Activated CD4-positive, alpha-beta T cell treated with anti-CD3 and anti-CD28 coated beads, Interleukin-2, amount 50 U/mL, for 48 hours (primary cell): ENCODE results near the gene SMC6.
A peak's percentile ranks its signal among the peaks of the same experiment; 100 is the strongest.

Source experiments
- DNase-seq, 2 experiments: peaks; one replicate each; pipeline ENCODE4 v3.0.0-alpha.2; 2020

Gene SMC6

DNA sequence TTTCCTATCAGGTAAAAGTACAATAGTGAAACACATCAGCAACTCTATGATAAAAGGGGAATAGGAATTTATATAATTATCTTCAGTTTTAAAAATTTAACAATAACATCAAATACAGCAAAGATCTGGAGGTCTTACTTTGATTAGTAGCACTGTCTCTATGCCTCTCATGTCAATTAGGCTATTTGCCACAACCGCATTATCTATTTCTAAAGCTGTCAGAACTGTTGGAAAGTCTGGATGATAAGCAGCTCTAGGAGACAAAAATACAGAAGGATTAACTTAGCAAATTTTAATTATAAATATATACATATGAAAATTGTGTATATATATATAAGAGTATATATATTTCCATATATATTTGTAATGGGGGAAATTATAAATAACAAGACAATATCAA is 45.1 kb downstream of the SMC6 start:
- DNase-seq = no peak

DNA sequence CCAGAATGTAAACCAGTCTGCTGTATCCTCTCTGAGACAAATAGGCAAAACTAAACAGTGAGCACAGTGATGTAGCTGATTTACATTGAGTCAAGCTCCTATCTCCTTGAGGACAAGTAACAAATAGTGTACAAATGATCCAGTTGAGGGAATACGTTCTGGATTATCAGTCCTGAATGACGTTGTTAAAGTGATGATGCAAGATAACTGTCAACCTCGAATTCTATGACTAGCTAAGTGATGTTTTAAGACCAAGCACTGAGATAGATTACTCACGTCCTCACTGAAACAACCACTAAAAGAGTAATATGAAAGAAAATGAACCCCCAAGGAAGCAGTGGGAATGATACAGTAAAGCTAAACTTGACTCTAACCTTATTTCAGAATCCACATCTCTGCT is 46.8 kb downstream of the SMC6 start:
- no peak for DNase-seq

DNA sequence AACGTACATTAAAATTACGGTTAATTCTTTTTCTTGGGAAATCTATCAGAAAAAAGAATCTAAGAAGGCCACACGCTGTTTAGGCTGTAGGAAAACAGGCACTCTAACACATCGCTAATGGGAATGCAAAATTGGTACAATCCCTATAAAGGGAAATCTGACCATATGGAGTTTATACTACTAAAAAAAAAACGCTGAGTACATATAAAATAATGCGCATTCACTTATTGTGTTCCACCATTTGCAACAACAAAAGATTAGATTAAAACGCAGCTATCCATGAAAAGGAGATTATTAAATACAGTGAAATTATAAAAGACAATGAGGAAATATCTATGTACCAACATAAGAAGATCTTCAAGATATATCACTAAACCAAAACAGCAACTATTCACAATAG is 62.8 kb downstream of the SMC6 start:
- DNase-seq = no peak

DNA sequence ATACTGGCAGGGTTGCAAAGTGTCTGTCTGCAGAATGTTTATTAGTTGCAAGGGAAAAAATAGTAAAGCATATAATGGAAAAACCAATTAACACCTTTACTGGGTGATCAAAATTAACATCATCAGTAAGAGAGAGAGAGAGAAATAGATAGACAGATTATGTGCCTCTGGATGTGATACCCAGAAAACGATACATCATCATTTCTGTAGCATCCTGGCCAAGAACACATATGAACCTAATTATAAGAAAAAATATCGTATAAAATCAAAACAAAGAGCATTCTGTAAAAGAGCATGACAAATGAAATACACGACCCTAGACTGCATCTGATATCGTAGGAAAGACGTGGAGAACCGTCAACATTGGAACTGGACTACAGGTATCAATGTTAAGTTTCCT is 64.6 kb downstream of the SMC6 start:
- DNase-seq = no peak

DNA sequence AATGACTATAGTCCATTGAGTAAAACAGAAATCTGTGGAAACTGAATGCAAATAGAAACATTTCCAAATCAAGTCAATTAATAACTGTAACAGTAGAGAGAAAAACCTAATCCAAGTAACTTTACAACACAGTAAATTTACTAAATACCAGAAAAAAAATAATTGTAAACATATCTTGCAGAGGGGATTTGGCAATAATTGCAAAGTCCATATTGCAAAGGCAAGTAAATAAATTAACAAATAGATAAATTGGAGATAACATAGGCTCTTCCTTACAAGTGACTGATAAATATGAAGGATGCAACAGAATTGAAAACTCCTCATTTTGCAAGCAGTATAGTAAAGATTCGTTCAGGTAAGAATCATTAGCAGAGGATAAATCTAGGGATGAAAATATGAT is 65.0 kb downstream of the SMC6 start:
- no peak for DNase-seq

DNA sequence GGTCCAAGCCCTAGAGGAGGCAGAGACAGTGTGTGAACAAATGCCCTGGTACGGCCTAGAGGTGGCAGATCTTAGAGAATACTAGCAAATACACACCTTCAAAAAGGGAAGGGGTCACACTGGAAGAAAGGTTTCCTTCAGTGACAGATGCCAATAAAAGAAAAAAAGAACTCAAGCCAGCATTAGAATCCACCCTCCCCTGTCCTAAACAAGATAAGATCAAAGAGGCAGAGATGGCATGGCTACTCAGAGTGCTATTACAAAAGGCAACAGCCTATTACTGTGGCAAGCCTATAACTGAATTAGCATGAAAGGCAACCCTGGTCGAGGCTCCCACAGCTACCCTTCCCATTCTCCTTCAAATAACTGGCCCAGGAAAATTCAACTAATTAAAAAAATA is 69.6 kb downstream of the SMC6 start:
- DNase-seq = no peak

DNA sequence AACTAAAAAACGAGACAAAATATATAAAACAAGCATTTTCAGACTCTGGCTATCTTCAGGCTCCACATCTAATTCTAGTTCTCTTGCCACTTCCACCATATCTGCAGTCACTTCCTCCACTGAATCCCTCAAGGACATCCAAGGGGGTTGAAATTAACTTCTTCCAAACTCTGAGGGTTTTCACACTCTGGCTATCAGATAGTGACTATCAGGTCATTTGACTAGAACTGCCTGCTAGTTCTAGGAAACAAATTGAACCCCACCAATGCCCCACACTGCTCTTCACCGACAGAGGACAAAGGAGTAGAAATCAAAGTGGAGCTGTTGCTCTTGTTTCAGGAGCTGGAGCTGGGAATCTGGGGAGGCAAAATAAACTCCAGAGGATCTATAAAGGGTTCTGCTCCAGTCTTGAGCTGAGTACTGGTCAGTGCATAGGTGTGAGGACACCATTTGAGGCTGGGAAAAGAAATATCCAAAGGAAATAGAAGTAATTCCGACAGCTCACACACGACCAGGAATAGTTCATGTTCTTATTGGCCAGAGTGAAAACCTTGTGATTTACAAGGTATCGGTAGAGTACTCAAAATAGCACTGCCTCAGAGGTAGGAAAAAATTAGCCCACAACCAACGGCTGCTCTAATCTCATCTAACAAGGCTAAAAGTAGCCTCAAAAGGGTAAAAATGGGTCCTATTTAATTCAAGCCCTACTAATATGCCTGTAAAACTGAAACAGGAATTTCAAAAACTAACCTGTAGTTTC is 71.3 kb downstream of the SMC6 start:
- DNase-seq = no peak

DNA sequence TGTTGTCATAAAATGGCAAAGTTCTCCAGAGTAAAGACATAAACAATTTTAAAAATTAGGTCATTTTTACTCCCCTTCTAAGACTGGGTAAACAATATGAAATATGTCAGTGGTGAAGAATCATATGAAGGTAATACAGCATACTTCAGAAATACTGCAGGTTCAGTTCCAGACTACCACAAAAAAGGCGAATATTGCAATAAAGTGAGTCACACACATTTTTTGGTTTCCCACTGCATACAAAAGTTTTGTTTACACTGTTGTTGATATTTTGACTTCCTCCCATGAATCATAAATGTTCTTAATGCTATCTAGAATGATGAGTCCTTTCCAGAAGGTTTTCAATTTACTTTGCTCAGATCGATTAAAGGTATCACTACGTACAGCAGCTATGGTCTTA is 73.5 kb downstream of the SMC6 start:
- DNase-seq = no peak

DNA sequence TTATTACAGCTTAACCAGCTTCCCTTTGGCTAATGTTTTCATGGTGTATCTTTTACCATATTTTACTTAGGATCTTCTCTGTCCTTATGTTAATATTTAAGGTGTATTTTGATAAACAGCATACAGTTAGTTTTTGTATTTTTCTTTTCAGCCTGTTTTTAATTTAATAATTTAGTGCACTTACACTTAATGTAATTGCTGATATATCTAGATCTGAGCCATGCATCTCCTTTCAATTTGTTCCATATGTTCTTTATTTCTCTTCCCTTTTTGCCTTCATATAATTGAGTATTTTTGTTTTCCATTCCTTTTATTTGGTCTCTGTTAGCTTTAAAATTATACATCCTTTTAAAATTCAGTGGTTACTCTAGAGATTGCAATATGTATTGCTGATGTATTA is 78.8 kb downstream of the SMC6 start:
- DNase-seq = no peak

DNA sequence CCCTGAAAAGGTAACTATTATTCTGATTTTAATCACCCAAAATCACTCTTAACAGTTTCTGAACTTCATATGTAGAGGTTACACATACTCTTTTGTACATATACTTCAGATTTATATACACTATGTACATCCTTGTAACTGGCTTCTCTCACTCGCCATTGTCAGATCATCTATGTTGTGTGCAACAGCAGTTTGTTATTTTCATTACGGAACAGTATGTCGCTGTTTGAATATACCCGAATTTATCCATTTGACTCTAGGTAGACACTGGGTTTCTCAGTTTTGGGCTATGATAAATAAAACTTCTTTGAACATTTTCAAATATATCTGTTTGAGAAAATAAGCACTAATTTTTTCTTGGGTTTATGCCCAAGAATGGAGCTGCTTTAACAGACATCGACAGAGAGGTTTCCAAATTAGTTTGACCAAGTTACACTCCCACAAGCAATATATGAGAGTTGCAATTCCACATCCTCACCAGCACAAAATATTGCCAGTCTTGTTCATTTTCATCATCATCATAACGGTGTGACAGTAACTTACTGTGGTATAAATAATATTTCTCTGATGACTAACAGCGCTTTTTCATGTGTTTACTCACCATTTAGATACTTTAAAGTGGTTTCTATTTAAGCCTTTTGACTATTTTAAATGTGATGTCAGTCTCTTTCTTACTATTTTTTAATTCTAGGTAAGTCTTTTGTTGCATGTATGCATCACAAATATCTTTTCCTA is 80.9 kb downstream of the SMC6 start:
- no peak for DNase-seq

DNA sequence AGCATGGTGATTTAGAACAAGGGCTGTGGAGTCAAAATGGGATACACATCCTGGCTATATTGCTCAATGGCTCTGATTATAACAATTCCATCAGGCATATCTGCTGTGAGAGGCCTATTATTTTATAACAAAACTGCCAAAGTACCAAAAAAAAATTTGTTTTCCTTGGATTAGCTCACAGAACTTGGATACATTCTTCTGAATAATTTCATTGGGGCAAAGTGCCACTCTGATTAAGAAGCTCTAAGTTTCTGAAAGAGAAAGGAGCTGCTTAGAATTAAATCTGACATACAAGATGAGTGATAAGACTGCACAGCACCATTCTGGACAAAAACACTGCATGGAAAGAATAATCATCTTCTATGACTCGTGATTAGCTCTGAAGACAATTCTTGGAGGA is 85.7 kb downstream of the SMC6 start:
- DNase-seq = no peak

DNA sequence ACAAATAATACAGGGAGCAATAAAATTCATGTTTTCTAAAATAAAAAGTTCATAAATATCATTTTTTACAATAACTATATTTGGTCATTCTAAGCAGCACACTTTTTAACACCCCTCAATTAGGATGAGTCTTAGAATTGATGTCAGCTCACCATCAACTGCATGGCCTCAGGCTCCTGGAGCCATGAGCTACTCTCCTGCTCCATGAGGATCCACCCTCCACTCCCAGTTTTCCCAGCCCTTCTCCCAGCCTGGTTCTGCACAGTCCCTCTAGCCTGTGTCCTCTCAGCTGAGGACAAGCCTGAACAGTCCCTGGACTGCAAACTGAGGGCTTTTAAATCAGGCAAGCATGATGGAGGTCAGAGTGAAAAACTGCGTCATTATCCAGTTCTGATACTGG is 89.1 kb downstream of the SMC6 start:
- no peak for DNase-seq

DNA sequence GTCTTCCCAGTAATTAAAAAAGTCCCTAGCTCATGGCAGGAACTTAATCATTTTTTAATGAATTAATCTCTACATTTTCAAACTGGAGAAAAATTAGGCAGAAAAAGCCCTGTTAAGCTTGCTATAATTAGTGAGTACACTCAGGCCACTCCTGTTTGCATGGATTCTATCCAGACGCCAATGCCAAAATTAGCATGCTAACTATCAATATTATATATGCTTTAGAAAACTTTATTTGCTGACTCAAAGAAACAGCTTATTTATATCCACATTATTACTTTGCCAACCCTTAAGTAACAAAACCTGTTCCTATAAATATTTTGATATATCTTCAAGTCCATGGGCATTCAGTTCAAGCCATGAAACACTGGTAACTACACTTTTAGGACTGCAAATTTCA is 90.9 kb downstream of the SMC6 start:
- no peak for DNase-seq

DNA sequence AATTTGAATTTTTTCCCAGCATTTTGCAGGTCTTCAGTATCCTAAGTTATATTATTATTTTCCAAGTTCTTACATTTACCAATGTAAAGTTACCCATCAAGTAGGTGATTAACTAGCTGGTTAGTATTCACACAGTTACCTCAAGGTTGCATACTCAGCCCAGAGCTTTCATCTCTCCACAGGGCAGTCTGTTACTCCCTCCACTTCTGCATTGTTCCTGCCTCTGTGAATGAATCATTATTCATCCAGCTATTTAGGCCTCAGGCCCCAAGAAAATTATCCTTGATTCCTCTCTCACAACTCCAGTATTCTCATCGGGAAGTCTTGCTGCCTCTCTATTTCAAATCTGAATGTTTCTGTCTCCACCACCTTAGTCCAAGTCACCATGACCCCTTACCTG is 92.2 kb downstream of the SMC6 start:
- no peak for DNase-seq

DNA sequence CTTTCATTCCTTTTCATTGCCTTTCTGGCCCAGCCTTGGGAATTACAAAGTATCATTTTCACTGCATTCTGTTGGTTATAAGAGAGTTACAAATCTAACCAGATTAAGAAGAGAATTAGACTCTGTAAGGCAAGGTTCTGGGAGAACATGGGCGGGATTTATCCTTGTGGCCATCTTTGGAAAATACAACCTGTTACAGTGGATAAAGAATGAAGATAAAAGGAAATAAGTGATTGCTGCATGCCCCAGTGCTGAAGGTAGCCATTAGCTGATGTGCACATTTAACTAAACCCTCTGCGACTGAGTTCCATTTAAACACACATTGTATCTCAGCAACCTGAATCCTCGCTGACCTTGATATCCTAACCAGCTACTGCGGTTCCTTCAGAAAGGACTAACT is 93.4 kb downstream of the SMC6 start:
- DNase-seq = no peak

DNA sequence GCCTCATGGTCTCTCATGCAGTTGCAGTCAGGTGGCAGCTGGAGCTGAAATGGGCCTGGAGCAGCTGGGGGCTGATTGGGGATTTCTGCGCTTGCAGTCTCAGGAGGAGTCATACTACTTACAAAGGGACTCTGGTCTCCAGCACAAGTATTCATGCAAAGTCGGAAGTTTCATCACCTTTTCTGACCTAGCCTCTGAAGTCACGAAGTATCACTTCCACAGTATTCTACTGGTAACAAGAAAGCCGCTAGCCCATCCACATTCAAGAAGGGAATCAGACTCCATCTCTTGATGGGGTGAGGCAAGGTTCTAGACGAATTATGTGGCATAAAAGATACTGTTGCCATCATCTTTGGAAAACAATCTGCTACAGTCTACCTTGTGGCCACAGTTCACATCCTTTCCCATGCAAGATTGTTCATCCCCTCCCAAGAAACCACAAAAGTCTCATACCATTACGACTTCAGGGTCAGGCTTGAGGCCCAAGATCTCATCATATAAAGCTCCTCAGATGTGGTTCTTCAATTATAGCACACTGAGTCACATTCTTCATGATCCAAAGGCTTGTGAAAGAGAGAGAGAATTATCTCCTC is 95.3 kb downstream of the SMC6 start:
- peak in 1 of 2 experiments; percentile 23 for DNase-seq

DNA sequence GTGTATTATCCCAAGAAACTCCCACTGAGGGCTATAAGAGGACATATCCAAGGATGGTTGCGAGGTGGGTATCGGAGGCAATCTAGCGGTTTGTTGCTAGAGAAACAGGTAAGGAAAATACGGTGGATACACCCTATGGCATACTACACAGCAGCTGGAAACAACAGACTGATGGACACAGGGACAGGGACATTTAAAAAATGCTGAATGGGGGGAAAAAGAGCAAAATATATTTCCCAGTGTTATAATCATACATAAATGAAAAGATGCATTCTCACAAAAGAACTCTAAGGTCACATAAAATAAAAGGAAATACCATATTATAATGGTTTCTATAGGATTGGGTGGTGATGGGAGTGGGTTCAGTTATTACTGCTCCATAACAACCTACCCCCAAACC is 95.9 kb downstream of the SMC6 start:
- no peak for DNase-seq

DNA sequence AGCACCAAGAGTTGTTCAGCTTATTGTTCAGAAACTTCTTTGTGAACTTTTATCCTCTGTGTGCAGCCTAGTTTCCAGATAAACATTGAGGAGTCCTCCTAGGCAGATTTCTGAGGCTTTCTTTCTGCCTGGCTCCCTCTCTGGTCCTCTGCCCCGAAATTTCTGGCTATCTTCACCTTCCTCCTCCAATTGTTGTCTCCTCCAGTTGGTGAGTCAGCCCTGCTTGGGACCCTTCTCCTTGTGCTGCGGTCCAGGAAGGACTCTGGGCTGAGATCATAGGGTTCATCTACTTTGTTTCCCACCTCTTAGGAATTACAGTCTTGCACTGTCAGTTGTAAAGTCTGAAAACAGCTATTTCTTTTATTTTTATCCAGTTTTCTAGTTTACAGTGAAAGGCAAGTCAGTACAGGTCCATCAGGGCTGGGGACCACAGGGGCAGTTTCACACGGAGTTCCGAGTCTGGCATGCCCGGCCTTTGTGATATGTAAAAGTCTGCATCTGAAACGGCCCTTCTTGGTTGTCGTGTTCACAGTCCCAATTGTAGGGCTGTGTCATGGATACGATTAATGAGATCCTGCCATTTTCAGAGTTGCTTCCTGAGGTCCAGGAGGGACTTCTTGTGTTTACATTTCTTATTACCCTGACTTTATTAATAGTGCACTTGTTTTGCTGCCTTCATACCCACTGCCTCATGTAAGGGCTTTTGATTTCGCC is 100.8 kb downstream of the SMC6 start:
- no peak for DNase-seq

DNA sequence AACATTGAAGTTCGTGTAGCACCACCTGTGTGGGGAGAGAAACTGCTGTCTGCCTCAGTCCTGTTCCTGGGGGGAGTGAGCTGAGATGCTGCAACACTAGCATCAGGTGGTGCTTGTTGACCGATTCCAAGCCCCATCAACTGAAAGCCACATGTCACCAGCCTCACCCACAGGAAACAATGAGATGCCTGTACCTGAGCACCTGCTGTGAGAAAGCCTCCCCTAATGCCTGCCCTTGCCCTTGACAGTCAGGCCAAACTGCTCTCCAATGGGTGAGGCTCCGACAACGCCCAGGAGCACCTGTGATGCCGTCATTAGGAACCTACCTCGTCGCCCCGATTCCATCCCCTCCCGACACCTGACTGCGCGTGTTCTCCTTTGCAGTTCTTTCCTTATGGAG is 104.6 kb downstream of the SMC6 start:
- no peak for DNase-seq

DNA sequence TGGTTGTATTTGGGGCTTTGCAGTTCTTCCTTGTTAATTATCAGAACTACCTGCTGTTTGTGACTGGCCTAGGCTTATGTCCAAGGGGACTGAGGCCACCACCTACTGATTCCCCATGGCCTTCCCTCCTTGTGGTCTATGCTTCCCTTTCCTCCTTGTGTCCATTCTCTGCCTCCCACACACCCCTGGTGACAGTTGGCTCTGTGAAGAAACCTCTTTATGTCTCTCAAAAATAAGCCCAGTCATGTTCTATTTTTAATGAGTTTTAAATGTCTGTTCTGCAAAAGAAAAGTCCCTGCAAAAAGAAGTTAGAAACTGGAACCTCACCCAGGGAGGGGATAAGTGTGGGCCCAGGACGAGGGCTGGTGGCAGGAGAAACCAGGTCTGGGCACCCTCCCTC is 105.0 kb downstream of the SMC6 start:
- no peak for DNase-seq

DNA sequence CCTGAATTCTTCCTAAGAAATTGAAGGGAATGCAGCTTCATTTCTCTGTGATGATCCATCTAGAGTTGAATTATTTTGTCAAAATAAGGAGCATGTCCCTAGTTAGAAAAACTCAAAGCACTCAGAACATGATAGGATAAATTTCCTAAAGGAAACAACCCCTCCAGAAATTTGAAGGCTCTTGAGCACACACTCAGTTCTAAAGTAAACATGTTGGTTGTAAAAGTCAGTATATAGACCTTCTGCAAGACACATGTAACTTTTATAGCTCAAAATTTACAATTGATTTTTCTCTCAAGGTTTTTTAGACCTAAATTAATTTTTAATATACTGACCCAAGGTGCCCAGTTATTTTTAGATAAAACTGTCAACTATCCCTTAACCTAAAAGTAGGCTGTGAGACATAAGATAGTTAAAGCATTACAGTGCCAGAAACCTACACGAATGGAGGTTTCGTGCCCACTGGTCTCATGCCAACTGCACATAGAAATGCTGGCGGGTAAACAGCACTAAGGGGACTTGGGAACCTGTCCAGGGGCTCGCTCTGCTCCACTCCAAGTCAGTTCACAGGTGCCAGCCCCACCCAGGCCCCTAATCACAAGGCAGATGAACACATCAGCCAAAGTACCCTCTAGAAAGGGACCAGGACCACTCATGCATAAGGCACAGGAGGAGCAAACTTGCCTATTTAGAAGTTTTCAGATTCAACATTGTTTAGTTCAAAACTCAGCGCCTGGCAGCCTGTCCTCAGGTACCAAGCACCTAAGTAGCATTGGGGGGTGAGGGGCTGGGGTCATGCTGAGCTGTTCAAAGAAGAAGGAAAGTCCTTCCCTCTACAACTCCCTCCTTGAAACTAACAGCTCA is 106.5 kb downstream of the SMC6 start:
- no peak for DNase-seq

DNA sequence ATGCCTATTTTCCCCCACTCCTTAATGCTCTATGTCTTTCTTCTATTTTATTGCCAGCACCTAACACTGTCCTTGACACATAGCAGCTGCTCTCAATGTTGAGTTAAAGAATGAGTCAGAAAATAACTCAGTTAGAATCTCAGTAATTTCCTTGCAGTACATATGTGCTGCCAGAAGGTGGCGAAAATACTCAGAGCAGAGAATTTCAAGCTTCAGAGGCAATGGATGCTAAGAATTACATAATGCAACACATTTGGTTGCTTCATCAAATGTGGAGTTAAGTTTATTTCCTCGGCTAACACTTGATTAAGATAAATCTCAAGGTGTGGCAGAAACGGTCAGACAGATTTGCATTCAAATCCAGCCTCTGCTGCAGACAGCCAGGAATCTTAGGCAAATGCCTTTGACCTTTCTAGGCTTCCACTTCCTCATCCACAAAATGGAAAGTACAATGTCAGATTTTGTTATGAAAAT is 107.5 kb downstream of the SMC6 start:
- DNase-seq = peak; percentile 34 to 51
